Measurements from ENCODE around the gene CC2D1A.

CC2D1A gene

GRCh38 chr19:13961826-13962698 lies 56.1 kb downstream of the CC2D1A start:
- DNase-seq (ENCODE audit: low read depth) = no peak
- no peak for TF ChIP-seq CTCF (IDR thresholded peaks at IDR 0.05; ENCODE audit: insufficient read depth, low read depth, low read length, missing control alignments)
- no peak overlapping the region for H3K4me3 ChIP-seq (ENCODE audit: low read length)

GRCh38 chr19:13962699-13963602 lies 57.0 kb downstream of the CC2D1A start:
- no peak for TF ChIP-seq CTCF (IDR thresholded peaks at IDR 0.05; ENCODE audit: insufficient read depth, low read depth, low read length, missing control alignments)
- no peak overlapping the region for H3K4me3 ChIP-seq (ENCODE audit: low read length)
- DNase-seq (ENCODE audit: low read depth) = no peak

GRCh38 chr19:13963603-13964105 lies 57.7 kb downstream of the CC2D1A start:
- no peak overlapping the region for H3K4me3 ChIP-seq (ENCODE audit: low read length)
- no peak for TF ChIP-seq CTCF (IDR thresholded peaks at IDR 0.05; ENCODE audit: insufficient read depth, low read depth, low read length, missing control alignments)
- DNase-seq (ENCODE audit: low read depth) = no peak

GRCh38 chr19:13964776-13965175 lies 58.8 kb downstream of the CC2D1A start:
- H3K4me3 ChIP-seq (ENCODE audit: low read length) = no peak overlapping the region
- no peak for TF ChIP-seq CTCF (IDR thresholded peaks at IDR 0.05; ENCODE audit: insufficient read depth, low read depth, low read length, missing control alignments)
- DNase-seq (ENCODE audit: low read depth) = no peak

- no peak overlapping the region for H3K4me3 ChIP-seq (ENCODE audit: low read length)
- no peak for DNase-seq (ENCODE audit: low read depth)
- TF ChIP-seq CTCF (IDR thresholded peaks at IDR 0.05; ENCODE audit: insufficient read depth, low read depth, low read length, missing control alignments) = no peak
Measured at GRCh38 chr19:13965377-13965896, 59.4 kb downstream of the CC2D1A start.

GRCh38 chr19:13965926-13966683 lies 60.1 kb downstream of the CC2D1A start:
- no peak for DNase-seq (ENCODE audit: low read depth)
- H3K4me3 ChIP-seq (ENCODE audit: low read length) = no peak overlapping the region
- no peak for TF ChIP-seq CTCF (IDR thresholded peaks at IDR 0.05; ENCODE audit: insufficient read depth, low read depth, low read length, missing control alignments)

Data from epithelial cell of esophagus (primary cell).